KBM-7 (cell line): Measurements from ENCODE around the gene INF2.
"Not testable (repeated sequence)": the region's sequence is repeated elsewhere in the genome, so short reads cannot be mapped to it uniquely, and the experiment has no call there.

ENCODE experiments used
- DNase-seq: peaks from one replicate; pipeline ENCODE4 v3.0.0-alpha.2; 2015
- in situ Hi-C: fragments of 300-500 bp; cut with MboI; formaldehyde crosslinking; loops from 2 replicates; pipeline ENCODE4 v1.14.3; 2020; ENCODE audit warnings: low sequenced_read_pairs, low pct_unique_long_range_greater_than_20kb, mixed read lengths

INF2 gene

DNA sequence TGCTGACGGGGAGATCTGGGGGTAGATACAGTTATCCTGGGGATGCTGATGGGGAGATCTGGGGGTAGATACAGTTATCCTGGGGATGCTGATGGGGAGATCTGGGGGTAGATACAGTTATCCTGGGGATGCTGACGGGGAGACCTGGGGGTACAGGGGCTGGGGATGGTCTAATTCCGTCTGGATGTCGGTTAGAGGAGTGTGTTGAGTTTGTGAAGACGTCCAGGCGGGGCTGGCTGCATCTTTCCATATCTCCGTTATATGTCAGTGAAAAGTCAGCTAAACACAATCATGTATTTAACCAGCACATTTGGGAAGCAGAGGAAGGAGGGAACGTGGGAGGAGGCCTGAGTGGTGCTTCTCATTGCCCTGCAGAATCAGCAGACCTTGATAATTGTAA is 17.3 kb upstream of the INF2 start:
- in situ Hi-C loops, DNase-seq: not testable (repeated sequence)

DNA sequence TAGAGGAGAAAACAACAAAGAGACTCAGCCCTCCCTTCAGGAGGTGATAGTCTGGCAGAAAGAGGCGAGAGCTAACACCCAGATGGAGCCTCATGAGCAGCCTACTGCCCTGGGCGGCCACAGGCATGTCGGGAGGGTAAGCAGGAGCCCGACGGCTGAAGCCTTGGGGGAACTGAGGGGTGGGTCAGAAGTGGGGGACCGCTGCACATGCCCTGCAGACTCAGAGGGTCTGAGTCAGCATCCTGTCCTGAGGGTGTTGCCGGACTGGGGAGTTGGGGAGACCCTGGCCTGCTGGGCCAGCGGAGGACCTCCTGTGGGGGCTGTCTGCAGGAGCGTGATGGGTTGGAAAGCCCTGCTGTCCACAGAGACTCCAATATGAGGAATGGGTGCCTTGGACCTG is 15.9 kb upstream of the INF2 start:
- DNase-seq: no peak
- in situ Hi-C loops: no loop called here

DNA sequence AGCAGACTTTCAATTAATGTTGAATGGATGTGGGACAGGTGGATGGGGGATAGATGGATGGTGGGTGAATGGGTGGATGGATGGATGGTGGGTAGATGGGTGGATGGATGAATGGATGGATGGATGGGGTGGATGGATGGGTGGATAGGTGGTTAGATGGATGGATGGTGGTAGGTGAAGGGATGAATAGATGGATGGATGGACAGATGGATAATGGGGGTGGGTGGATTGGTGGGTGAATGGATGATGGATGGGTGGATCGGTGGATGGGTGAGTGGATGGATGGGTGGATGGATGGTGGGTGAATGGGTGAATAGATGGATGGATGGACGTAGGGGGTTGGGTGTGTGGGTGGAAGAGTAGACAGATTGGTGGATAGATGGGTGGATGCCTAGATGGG is 14.0 kb upstream of the INF2 start:
- in situ Hi-C loops: no loop called here
- DNase-seq: no peak

DNA sequence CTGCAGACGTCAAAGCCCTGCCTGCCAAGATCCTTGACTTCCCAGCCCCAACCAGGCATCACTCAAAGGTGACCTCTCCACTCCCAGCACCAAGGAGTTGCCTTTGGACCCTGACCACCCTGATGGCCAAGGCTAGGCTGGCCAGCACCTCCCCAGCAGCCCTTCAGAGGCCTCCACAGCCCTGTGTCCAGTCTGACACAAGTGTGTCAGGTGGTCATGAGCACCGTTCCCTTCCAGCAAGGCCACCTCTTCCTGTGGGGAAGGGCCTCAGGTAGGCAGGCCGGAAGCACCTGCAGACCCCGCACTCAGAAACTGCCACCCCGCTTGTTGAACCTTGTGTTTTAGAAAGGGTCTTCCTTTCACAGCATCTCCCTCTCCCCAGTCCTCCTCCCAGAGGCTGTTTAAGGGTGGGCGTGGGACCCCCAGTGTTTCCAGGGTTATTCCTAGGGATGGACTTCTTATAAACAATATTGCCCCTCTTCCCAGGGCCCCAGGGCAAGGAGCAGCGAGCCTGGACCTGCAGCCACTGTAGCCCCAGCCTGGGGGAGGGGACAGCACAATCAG is 13.2 kb upstream of the INF2 start:
- DNase-seq: no peak
- in situ Hi-C loops: no loop called here

DNA sequence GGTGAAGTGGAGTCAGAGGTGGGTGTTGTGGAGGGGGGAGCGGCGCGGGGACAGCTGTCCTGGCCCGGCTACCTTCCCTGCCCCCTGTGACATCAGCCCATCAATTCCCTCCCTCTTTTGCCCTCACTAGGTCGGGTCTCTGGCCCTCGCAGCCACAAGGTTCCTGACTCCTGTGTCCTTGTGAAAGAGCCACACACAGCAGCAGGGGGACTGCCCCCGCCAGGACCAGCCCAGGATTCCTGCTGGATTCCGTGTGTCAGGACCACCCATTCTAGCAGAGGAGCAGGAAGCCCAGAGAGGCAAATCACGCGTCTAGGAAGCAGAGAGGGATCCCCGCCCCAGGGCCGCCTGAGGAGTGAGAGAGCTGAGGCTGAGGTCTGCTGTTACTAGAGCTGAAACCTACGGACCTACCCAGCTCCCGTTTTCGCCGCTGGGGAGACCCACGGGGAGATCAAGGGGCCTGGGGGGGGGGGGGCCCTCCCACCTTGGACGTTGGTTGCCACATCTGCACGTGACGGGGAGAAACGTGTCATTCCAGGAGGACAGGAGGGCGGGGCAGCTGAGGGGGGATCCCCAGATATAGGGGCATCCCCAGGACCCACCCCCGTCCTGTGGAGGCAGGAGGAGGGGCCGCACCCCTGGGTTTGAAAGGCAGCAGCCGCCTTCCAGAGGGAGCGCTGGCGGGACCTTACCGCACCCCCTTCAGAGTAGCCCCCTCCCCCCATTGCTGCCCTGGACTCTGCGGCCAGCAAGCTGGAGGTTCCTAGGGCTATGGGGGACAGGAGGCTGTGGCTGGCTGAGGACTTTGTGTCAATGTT is 12.5 kb upstream of the INF2 start:
- in situ Hi-C loops: no loop called here
- no peak for DNase-seq

DNA sequence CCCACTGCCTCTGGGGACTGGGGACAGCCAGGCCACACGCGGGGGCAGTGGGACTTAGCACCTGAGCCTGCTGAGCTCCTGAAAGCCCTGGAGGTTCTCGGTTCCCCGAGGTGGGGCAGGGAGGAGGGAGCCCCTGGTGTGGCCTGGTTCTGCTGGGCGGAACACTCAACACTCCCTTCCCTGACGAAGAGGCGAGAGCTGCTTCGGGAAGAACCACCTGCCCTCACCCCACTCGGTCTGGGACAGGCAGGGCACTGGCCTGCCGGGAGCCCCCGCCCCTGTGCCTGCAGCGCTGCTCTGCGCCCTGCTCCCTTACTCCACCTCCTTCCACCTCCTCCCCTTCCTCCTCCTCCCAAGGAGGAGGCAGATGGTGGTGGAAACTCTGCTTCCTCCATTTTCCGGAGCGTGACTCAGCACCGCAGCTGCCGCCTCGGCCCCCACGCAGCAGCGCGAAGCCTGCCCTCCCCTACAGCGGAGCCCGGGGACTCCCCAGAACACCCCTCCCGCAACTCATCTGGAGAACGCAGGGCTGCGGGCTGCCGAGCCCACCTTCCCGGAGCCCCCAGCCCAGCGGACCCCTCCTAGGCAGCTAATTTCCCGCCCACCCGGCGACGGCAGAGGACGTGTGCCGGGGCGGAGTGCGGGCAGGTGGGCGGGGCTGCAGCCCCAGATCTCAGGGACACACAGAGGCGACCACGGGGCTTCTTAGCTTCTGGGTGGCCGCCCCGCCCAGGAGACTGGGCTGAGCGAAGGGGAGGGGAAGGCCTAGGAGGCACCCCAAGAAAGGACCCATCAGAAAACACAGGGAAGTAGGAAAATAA is 11.7 kb upstream of the INF2 start:
- DNase-seq: peak; percentile 95

DNA sequence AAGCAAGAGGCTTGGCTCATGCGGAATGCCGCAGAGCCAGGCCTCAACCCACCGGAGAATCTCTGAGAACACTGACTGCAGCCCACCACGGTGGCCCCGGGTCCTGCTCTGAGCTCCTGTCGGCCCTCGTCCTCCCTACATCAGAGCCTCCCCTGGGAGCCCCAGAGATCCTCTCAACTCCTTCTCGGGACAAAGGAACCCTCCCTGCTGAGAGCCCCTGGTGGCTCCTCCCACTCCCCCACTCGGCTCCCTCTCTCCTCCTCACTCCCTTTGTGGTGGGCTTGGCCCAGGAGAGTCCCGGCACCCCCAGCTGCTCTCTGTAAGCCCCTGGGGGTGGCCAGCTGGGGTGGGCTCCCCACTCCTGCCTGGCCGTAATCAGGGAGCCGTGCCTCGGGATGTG is 11.1 kb upstream of the INF2 start:
- in situ Hi-C loops: no loop called here
- no peak for DNase-seq

More for the DNA sequence above, 11.7 kb upstream of the INF2 start:
- in situ Hi-C loops: no loop called here

DNA sequence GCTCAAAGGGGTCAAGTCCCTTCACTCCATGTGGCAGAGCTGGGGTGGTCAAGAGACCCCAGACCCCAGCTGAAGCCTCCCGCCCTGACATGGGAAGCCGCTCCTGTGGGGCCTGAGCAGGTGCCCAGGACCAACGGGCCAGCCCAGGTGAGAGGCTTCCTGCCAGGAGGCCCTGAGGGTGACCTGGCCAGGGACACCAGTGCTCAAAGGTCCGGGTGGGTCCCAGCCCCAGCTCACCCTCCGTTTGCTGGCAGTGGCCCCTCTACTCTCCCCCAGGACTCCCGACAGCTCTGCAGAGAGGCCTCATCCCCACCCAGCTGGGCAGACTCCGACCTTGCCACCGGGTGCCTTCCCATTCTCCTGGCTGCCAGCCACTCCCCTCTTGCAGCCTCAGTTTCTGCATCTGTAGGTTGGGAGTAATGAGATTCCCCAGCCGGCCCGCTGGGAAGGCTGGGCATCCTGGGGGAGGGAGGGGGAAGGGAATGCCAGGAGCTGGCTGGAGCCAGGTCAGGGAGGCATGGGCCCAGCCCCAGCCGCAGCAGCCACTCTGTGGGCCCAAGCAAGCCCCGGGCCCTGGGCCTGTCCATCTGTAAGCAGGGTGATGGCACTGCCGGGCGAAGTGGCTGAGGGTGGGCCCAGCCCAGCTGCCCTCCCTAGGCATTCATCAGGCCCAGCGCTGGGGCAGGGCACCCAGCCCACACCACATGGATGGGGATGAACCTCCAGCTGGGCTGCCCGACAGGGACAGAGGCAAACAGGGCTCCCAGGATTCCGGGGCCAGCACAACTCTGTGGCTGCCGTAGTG is 10.3 kb upstream of the INF2 start:
- DNase-seq: no peak
- in situ Hi-C loops: no loop called here

DNA sequence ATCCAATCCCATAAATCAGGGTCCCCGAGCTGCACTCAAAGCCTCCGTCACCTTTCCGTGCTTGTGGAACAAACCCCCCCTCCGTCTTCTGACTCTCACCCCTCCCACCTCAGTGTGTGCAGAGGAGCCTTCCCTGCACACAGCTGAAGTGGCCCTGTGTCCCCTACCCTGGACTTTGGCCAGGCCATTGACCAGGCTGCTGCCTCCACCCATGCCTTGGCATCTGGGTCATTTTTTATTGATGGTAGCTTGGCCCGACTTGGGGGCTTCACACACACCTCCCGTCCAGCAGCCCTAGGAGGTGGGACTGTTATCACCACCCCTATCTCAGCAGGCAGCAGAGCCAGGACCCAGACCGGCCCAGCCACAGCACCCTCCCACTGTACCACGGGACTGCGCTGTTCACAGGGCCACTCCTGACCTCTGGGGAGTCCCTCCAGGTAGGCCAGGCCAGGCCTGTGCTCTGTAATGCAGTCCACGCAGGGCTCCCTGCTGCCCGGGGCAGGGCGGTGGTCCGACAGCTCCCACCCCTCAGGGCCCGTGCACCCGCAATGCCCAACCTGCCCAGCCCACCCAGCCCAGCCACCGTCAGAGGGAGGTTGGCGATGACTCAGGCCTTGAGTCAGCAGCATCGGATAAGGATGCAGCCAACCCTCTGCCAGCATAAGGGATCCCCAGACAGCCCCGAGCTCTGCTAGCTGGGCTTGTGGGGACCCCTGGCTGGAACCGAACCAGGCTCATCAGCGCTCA is 9.2 kb upstream of the INF2 start:
- DNase-seq: no peak
- in situ Hi-C loops: no loop called here

DNA sequence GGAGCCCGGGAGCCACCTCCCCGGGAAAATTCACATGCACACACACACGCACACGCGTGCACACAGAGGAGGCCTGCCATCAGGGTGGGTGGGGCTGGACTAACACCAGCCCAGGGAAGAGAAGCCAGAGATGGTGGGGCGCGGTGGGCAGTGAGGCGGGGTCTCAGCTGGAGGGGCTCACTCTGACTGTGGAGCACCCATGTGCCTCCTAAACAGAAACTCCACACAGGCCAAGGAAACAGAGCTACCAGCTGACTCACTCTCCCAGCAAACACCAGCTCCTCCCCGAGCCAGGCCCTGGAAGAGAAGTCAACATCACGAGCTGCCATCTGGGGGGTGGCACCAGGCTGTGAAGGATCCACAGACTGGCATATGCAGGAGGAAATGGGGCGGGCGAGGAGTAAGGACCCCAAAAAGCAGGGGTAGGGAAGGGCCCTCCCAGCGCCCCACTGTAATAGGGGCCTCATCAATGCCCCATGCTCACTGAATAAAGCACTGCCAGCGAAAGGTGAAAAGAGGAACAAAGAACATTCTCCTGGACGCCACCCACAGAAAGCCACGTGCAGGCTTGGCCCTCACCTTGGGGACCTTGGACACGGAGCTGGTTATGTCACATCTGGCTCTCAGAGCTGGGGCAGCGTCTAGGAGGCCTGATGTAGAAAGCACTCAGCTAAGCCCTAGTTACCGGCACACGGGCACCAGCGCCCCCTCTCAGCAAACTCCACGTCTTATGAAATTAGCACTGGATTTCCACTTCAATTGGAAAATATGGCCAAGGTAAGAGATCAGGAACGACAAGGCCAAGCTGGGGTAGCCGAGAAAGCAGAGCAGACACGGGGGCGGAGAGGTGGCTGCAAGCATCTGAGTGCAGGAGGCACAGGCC is 8.4 kb upstream of the INF2 start:
- peak; percentile 67 for DNase-seq
- in situ Hi-C loops: no loop called here

DNA sequence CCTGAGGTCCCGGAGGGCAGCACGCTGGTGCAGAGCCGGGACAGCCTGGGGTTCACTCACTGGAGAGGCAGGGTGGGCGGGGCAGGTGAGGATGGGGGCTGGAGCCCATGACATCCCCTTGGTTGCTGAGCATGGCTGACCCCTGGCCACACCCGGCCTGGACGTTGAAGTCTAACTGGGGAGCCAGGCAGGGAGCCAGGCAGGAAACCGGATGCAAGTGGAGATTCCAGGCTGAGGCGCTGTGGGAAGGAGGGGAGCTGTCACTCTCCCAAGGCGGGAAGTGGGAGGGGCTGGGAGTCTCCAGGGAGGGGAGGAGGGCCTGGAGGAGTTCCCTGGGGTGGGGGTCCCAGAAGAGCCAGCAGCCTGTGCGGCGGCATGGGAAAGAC is 7.7 kb upstream of the INF2 start:
- in situ Hi-C loops: no loop called here
- DNase-seq: no peak

DNA sequence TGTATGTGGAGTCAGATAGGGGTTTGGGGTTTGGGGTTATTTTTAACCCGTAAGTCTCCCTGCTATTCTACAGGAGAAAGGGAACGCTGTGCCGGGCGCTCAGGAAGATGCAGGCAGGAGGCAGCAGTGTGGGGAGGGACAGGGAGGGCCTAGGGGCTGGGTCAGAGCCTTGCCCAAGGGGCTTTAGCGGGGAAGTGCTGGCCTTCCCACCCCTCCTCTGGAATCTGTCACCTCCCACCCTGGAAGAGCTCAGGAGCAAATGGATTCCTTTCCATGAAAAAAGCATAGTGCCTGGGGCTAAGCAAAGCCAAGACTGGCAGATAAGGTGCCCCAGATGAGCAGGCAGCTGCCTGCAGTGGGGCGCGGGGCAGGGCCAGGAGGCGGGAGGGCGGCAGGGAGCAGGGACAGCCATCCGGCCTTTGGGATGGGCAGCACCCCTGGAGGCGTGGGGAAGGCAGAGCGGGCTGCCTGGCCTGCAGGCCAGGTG is 7.3 kb upstream of the INF2 start:
- in situ Hi-C loops: no loop called here
- DNase-seq: no peak

DNA sequence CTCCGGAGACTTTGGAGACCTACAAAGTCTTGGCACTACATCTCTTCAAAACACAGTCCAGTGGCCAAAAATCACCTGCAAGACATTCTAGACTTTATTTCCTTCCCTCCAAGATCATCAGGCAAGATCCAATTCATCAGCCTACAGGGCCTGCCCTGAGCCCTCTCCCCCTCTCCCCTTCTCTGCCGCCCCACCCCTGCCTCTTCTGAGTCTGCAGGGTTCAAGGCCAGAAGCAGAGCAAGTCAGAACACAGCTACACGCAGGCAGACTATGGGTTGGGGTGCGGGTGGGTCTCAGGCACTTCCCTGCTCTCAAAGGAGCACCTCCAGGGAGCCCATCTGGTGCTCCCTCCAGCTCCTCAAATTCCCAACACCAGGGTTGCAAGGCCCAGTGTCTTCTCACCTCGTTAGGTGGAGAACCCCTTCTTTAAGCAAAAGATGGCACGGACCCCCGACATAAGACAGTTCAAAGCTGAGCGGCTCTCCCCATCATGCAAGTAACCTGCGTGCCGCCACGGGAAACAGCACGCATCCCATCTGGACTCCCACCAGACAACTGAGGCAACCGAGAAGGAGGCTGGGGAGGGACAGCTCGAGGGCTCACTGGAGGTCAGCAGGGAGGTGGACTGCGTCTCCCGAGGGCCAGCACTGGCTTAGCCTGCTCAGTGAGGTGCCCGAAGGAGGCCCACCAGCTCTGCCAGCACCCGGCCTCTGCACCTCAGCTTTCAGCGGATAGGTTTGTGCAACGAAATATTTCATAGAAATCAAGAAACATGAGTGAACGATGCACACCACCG is 5.6 kb upstream of the INF2 start:
- in situ Hi-C loops: no loop called here
- DNase-seq: no peak

DNA sequence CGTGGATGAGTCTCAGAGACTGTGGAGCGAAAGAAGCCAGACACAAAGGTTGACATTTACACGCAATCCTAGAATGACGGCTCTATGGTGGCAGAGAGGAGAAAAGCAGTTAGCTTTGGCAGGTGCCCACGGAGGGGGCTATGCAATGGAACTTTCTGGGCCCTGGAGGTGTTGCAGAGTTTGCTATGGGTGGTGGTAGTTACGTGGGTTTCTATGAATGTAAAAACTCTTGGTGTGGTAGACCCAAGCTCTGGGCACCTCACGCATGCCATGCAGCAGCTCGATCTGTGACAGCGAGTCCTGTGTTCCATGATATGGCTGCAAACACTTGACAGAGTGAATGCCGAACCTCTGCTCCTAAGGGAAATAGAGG is 5.0 kb upstream of the INF2 start:
- in situ Hi-C loops: no loop called here
- no peak for DNase-seq

DNA sequence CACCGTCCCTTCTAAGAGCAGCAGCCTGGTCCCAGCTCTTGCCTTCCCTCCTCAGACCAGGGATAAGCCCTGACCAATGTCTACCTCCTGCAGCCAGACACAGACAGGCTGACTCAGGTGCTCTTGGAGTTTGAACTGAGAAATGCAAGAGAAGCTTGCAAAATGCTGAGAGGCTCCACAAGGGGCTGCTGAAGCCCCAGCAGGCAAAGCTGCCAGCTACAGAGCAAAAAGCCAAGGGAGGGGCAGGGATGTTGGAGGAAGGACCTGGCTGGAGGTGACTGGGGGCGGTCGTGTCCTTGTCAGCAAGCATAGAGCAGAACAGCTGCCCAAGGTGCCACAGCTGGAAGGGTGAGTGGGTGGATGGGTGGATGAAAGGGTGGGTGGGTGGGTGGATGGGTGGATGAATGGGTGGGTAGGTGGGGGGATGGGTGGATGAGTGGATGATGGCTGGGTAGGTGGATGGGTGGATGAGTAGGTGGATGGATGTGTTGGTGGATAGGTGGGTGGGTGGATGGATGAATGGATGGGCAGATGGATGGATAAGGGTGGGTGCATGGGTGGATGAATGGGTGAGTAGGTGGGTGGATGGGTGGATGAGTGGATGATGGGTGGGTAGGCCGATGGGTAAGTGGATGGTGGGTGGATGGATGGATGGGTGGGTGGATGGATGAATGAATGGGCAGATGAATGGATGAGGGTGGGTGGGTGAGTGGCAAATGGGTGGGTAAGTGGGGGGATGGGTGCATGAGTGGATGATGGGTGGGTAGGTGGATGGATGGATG is 4.0 kb upstream of the INF2 start:
- no peak for DNase-seq
- in situ Hi-C loops: no loop called here

DNA sequence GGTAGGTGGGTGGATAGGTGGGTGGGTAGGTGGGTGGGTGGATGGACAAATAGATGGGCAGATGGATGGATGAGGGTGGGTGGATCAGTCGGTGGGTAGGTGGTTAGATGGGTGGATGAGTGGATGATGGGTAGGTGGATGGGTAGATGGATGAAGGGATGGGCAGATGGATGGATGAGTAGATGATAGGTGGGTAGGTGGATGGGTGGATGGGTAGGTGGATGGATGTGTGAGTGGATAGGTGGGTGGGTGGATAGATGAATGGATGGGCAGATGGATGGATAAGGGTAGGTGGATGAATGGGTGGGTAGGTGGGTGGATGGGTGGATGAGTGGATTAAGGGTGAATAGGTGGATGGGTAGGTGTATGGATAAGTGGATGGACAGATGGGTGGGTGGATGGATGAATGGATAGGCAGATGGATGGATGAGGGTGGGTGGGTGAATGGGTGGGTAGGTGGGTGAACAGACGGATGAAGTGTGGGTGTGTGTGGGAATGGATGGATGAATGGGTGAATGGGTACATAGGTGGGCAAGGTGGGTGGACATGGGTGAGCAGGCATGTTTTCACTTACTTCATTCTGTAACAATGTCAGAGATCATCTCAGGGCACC is 3.3 kb upstream of the INF2 start:
- in situ Hi-C loops: no loop called here
- no peak for DNase-seq
